WTC11 (cell line): ENCODE results near the gene GFOD1. TPM values are rescaled to one million over a fixed set of nuclear protein-coding genes. Genes with fewer than 3 reads are reported as not detected.
A peak's percentile ranks its signal among the peaks of the same experiment; 100 is the strongest.

Source experiments
- ATAC-seq: fragments of 200-7000 bp; cut with Tn5 transposase; 2 replicates; pipeline ENCODE4 v1.10.0; 2021; ENCODE audit warnings: mild to moderate bottlenecking, moderate library complexity
- CTCF ChIA-PET: fragments of 300-600 bp; sonication (Branson Sonifier 250); formaldehyde crosslinking; loops from one replicate; lab custom pipeline; 2021; ENCODE audit warnings: antibody characterized with exemption; lab: Charles Lee
- POLR2A ChIA-PET: fragments of 350-600 bp; sonication (Branson Sonifier 250); formaldehyde crosslinking; loops from one replicate; lab custom pipeline; 2021; ENCODE audit warnings: antibody characterized with exemption; lab: Charles Lee
- DNase-seq: peaks from one replicate; pipeline ENCODE4 v3.0.0; 2021; ENCODE audit warnings: low spot score
- H3K27ac Mint-ChIP-seq: 2 replicates; pipeline ENCODE4 v1.8.0; 2021; ENCODE audit warnings: mixed read lengths
- H3K27me3 Mint-ChIP-seq: 2 replicates; pipeline ENCODE4 v1.8.0; 2021; ENCODE audit warnings: low read depth, mild to moderate bottlenecking, moderate library complexity, mixed read lengths
- H3K36me3 Mint-ChIP-seq: 2 replicates; pipeline ENCODE4 v1.8.0; 2021; ENCODE audit warnings: mixed read lengths
- H3K4me1 Mint-ChIP-seq: 2 replicates; pipeline ENCODE4 v1.8.0; 2022; ENCODE audit warnings: mixed read lengths
- H3K4me3 Mint-ChIP-seq: 2 replicates; pipeline ENCODE4 v1.8.0; 2021; ENCODE audit warnings: mild to moderate bottlenecking, moderate library complexity, mixed read lengths
- H3K9me3 Mint-ChIP-seq: 2 replicates; pipeline ENCODE4 v1.8.0; 2021; ENCODE audit warnings: mixed read lengths
- ELF4 ChIP-seq: sonication (generic); formaldehyde crosslinking; IDR thresholded peaks from 2 replicates; pipeline ENCODE4 v1.8.1; 2022; ENCODE audit warnings: low read depth, mild to moderate bottlenecking, moderate library complexity, missing genetic modification reagents
- FOXK1 ChIP-seq: sonication (generic); formaldehyde crosslinking; IDR thresholded peaks from 2 replicates; pipeline ENCODE4 v1.8.0; 2022; ENCODE audit warnings: mild to moderate bottlenecking, moderate library complexity, missing genetic modification reagents
- GABPB1 ChIP-seq: sonication (generic); formaldehyde crosslinking; IDR thresholded peaks from 2 replicates; pipeline ENCODE4 v1.8.1; 2023; ENCODE audit warnings: mild to moderate bottlenecking, missing genetic modification reagents
- GRHL2 ChIP-seq: fragments of 250-450 bp; sonication (Bioruptor Pico); IDR thresholded peaks from 2 replicates; pipeline ENCODE4 v1.8.0; 2022; ENCODE audit warnings: mild to moderate bottlenecking, moderate library complexity; ENCODE audit not compliant: insufficient replicate concordance, severe bottlenecking
- MYBL2 ChIP-seq: sonication (generic); formaldehyde crosslinking; IDR thresholded peaks from 2 replicates; pipeline ENCODE4 v1.8.1; 2023; ENCODE audit warnings: mild to moderate bottlenecking, moderate library complexity, missing genetic modification reagents
- NFATC4 ChIP-seq: fragments of 250-450 bp; sonication (Bioruptor Pico); IDR thresholded peaks from 2 replicates; pipeline ENCODE4 v1.9.0; 2021; ENCODE audit warnings: mild to moderate bottlenecking
- NR1H2 ChIP-seq: sonication (generic); formaldehyde crosslinking; IDR thresholded peaks from 2 replicates; pipeline ENCODE4 v1.9.0; 2021; ENCODE audit warnings: mild to moderate bottlenecking, moderate library complexity, missing genetic modification reagents
- PRDM15 ChIP-seq: sonication (generic); formaldehyde crosslinking; IDR thresholded peaks from 2 replicates; pipeline ENCODE4 v1.8.0; 2022; ENCODE audit warnings: missing genetic modification reagents
- PRRX2 ChIP-seq: fragments of 250-450 bp; sonication (Bioruptor Pico); IDR thresholded peaks from 2 replicates; pipeline ENCODE4 v1.8.0; 2021; ENCODE audit warnings: mild to moderate bottlenecking
- SMAD4 ChIP-seq: sonication (generic); formaldehyde crosslinking; IDR thresholded peaks from 2 replicates; pipeline ENCODE4 v1.8.0; 2022; ENCODE audit warnings: mild to moderate bottlenecking, missing genetic modification reagents
- SP1 ChIP-seq: sonication (generic); formaldehyde crosslinking; conservative IDR thresholded peaks from 2 replicates; pipeline ENCODE4 v1.8.1; 2022; ENCODE audit warnings: missing genetic modification reagents
- ZNF317 ChIP-seq: sonication (generic); formaldehyde crosslinking; IDR thresholded peaks from 2 replicates; pipeline ENCODE4 v1.8.1; 2023; ENCODE audit warnings: low read depth, mild to moderate bottlenecking, moderate library complexity, missing genetic modification reagents, borderline replicate concordance
- total RNA-seq: library from RNA; stranded (reverse); gene quantifications from 3 replicates; pipeline ENCODE4 v1.2.3, GENCODE V29; 2021
- TF ChIP-seq, protein P1 (sequence below): sonication (generic); formaldehyde crosslinking; IDR thresholded peaks from 2 replicates; pipeline ENCODE4 v1.8.0; 2023; ENCODE audit warnings: mild to moderate bottlenecking, missing genetic modification reagents
- TF ChIP-seq, protein P2 (sequence below): sonication (generic); formaldehyde crosslinking; IDR thresholded peaks from 2 replicates; pipeline ENCODE4 v1.8.0; 2022; ENCODE audit warnings: mild to moderate bottlenecking, missing genetic modification reagents
- TF ChIP-seq, protein P3 (sequence below): sonication (generic); formaldehyde crosslinking; IDR thresholded peaks from 2 replicates; pipeline ENCODE4 v1.8.0; 2022; ENCODE audit warnings: mild to moderate bottlenecking, missing genetic modification reagents
- TF ChIP-seq, protein P4 (sequence below): sonication (generic); formaldehyde crosslinking; IDR thresholded peaks from 2 replicates; pipeline ENCODE4 v1.8.0; 2022; ENCODE audit warnings: mild to moderate bottlenecking, missing genetic modification reagents

The GFOD1 gene
- total RNA-seq, 1 experiment from 2014 or later, result 8.5 TPM

DNA sequence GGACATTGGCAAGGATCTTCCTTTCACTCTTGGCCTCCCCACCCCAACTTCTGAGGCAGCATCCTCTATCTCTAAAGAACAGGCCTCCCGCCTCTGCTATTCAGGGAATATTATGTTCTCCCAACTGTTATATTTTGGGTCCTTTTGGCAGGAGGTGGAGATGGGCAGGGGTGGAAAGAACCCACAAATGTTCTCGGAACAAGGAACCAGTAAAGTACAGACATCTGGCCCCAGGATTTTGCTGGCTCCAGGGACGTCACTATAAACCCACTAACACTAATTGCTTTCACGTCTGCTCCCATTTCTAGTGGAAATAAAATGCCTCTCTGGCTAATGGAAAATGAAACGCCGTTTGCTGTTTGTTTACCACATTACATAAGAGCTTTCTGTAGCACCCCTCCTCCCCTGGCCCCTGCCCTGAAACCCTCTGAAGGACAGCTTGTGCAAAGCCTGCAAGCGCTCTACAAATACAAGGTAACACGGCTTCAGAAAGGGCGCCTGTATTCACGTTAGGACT, 81.4 kb downstream of the GFOD1 start:
- no peak overlapping the region for H3K27ac Mint-ChIP-seq
- TF ChIP-seq GABPB1 (CRISPR knock-in tag) (0 out of 2 replicates have a peak, but pooled peaks have one; percentile 22), PRDM15 (CRISPR knock-in tag) (no peak)
- TF ChIP-seq, all 79 proteins: peak for 1
- Mint-ChIP-seq H3K4me3 (no peak overlapping the region), H3K27me3 (no peaks in the 10 kb centered on the region), H3K36me3 (no peaks in the 10 kb centered on the region), H3K4me1 (peaks cover 22% of the 10 kb centered on the region), H3K9me3 (peaks cover 8% of the 10 kb centered on the region)
- POLR2A ChIA-PET, result interaction anchor here (0.6 kb wide), 1 partner anchor 46 kb away, joined by 5 read pairs; no protein-coding TSS in a partner anchor
- CTCF ChIA-PET, result interaction anchor here (1.2 to 1.3 kb wide), 2 partner anchors 23 to 219 kb away, joined by 4 read pairs; no protein-coding TSS in a partner anchor
- DNase-seq (no peak), ATAC-seq (no peak)

GRCh38 chr6:13404892-13405254, 82.5 kb downstream of the GFOD1 start:
- H3K27ac Mint-ChIP-seq, result no peak overlapping the region

More at GRCh38 chr6:13404892-13405254, 82.5 kb downstream of the GFOD1 start:
- no peaks in the 10 kb centered on the region for H3K36me3 Mint-ChIP-seq
- no peak for ATAC-seq
- peaks cover 24% of the 10 kb centered on the region for H3K4me1 Mint-ChIP-seq
- H3K9me3 Mint-ChIP-seq, result peaks cover 8% of the 10 kb centered on the region
- H3K27me3 Mint-ChIP-seq, result no peaks in the 10 kb centered on the region
- no peak overlapping the region for H3K4me3 Mint-ChIP-seq
- TF ChIP-seq PRRX2 (CRISPR knock-in tag), result no peak
- TF ChIP-seq MYBL2 (CRISPR knock-in tag), result no peak
- no peak for TF ChIP-seq ELF4 (CRISPR knock-in tag)
- TF ChIP-seq, protein P1, sequence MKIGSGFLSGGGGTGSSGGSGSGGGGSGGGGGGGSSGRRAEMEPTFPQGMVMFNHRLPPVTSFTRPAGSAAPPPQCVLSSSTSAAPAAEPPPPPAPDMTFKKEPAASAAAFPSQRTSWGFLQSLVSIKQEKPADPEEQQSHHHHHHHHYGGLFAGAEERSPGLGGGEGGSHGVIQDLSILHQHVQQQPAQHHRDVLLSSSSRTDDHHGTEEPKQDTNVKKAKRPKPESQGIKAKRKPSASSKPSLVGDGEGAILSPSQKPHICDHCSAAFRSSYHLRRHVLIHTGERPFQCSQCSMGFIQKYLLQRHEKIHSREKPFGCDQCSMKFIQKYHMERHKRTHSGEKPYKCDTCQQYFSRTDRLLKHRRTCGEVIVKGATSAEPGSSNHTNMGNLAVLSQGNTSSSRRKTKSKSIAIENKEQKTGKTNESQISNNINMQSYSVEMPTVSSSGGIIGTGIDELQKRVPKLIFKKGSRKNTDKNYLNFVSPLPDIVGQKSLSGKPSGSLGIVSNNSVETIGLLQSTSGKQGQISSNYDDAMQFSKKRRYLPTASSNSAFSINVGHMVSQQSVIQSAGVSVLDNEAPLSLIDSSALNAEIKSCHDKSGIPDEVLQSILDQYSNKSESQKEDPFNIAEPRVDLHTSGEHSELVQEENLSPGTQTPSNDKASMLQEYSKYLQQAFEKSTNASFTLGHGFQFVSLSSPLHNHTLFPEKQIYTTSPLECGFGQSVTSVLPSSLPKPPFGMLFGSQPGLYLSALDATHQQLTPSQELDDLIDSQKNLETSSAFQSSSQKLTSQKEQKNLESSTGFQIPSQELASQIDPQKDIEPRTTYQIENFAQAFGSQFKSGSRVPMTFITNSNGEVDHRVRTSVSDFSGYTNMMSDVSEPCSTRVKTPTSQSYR (CRISPR knock-in tag), result no peak
- TF ChIP-seq, protein P2, sequence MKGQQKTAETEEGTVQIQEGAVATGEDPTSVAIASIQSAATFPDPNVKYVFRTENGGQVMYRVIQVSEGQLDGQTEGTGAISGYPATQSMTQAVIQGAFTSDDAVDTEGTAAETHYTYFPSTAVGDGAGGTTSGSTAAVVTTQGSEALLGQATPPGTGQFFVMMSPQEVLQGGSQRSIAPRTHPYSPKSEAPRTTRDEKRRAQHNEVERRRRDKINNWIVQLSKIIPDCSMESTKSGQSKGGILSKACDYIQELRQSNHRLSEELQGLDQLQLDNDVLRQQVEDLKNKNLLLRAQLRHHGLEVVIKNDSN (CRISPR knock-in tag), result no peak
- TF ChIP-seq, protein P3, sequence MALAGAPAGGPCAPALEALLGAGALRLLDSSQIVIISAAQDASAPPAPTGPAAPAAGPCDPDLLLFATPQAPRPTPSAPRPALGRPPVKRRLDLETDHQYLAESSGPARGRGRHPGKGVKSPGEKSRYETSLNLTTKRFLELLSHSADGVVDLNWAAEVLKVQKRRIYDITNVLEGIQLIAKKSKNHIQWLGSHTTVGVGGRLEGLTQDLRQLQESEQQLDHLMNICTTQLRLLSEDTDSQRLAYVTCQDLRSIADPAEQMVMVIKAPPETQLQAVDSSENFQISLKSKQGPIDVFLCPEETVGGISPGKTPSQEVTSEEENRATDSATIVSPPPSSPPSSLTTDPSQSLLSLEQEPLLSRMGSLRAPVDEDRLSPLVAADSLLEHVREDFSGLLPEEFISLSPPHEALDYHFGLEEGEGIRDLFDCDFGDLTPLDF (CRISPR knock-in tag), result no peak
- TF ChIP-seq, protein P4, sequence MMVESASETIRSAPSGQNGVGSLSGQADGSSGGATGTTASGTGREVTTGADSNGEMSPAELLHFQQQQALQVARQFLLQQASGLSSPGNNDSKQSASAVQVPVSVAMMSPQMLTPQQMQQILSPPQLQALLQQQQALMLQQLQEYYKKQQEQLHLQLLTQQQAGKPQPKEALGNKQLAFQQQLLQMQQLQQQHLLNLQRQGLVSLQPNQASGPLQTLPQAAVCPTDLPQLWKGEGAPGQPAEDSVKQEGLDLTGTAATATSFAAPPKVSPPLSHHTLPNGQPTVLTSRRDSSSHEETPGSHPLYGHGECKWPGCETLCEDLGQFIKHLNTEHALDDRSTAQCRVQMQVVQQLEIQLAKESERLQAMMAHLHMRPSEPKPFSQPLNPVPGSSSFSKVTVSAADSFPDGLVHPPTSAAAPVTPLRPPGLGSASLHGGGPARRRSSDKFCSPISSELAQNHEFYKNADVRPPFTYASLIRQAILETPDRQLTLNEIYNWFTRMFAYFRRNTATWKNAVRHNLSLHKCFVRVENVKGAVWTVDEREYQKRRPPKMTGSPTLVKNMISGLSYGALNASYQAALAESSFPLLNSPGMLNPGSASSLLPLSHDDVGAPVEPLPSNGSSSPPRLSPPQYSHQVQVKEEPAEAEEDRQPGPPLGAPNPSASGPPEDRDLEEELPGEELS (CRISPR knock-in tag), result no peak
- no peak for TF ChIP-seq SP1
- TF ChIP-seq NFATC4 (CRISPR knock-in tag), result no peak
- no peak for TF ChIP-seq ZNF317 (CRISPR knock-in tag)
- no peak for TF ChIP-seq SMAD4 (CRISPR knock-in tag)
- TF ChIP-seq NR1H2 (CRISPR knock-in tag), result no peak
- no peak for TF ChIP-seq FOXK1 (CRISPR knock-in tag)
- TF ChIP-seq GRHL2 (CRISPR knock-in tag), result no peak
- TF ChIP-seq, all 79 proteins: peak for 0
- ChIA-PET POLR2A (no interaction called here), CTCF (interaction anchor here (1.4 kb wide), 1 partner anchor 210 kb away, joined by 3 read pairs; the partner anchor contains the start of gene NOL7)
- DNase-seq, result no peak
